ENCODE measurements around the gene LURAP1L.

- TF ChIP-seq CTCF (IDR thresholded peaks at IDR 0.05) (no peak), JUNB (IDR thresholded peaks at IDR 0.05) (no peak), BHLHE40 (IDR thresholded peaks at IDR 0.05; ENCODE audit: low read depth, low read length) (no peak), JUN (IDR thresholded peaks at IDR 0.05) (no peak), POLR2A (IDR thresholded peaks at IDR 0.05; ENCODE audit: low read length) (no peak), MAX (IDR thresholded peaks at IDR 0.05) (no peak), KDM1A (IDR thresholded peaks at IDR 0.05; ENCODE audit: low read depth) (no peak), RCOR1 (IDR thresholded peaks at IDR 0.05; ENCODE audit: low read depth, low read length) (no peak), EHF (CRISPR knock-in tag; IDR thresholded peaks at IDR 0.05) (no peak), EP300 (IDR thresholded peaks at IDR 0.05) (no peak), CHD4 (IDR thresholded peaks at IDR 0.05; ENCODE audit: borderline replicate concordance) (no peak)
Observed at GRCh38 chr9:12833701-12834100, 58.9 kb downstream of the LURAP1L start.
